Testis (tissue), 2 donors: Measurements from ENCODE around the gene MAPKAP1.

Source experiments
- CTCF ChIP-seq, 3 experiments: fragments of 450-650 bp in 2 of 3; fragments of 200-600 bp in 1 of 3; sonication (generic) in 1 of 3; IDR thresholded peaks; one replicate each; pipeline ENCODE4 v1.5.1; 2016 to 2019; ENCODE audit warnings: antibody characterized with exemption in 3 of 3, mild to moderate bottlenecking in 2 of 3, moderate library complexity in 1 of 3
- POLR2A ChIP-seq: fragments of 450-650 bp; IDR thresholded peaks from one replicate; pipeline ENCODE4 v1.6.1; 2017; ENCODE audit warnings: antibody characterized with exemption, mild to moderate bottlenecking, moderate library complexity

- TF ChIP-seq CTCF (IDR thresholded peaks at IDR 0.05): no peak
- TF ChIP-seq POLR2A: no peak
These were observed 138.4 kb downstream of the MAPKAP1 start for GRCh38 chr9:125568621-125569020.
